HG03469 (cell line): Measurements from ENCODE around the gene MACROH2A1.

Experiments used
- ATAC-seq: cut with Tn5 transposase; IDR thresholded peaks from one replicate; pipeline ENCODE4 v1.9.1; 2021; ENCODE audit warnings: mild to moderate bottlenecking, moderate library complexity, moderate number of reproducible peaks; ENCODE audit not compliant: unreplicated experiment

Gene MACROH2A1

DNA sequence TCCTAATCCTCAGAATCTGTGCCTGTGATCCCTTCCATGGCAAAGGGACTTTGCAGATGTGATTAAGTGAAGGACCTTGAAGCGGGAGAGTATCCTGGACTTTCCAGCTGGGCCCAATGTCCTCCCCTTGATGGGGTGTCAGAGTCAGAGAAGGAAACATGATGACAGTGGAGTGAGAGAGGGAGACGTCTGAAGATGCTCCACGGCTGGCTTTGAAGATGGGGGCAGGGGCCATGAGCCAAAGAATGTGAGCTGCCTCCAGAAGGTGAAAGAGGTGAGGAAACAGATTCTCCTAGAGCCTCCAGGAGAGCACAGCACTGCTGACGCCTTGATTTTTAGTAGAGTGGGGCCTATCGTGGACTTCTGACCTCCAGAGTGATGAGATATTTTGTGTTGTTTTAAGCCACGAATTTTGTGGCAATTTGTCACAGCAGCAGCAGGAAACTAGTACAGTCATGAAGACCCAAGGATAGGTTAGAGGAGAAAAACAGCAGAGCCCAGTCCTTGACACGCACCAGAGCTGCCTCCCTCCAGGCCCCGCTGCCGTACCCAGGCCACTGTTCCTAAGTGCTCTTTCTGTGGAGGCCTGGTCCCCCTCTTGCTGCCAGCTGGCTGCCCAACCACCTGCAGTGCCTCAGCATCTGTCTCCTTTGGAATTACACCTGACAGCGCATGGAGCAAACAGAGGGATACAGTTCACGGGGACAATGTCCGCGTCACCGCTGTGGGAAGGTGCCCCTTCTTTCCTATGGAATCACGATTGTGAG lies 78.1 kb downstream of the MACROH2A1 start:
- ATAC-seq: no peak

DNA sequence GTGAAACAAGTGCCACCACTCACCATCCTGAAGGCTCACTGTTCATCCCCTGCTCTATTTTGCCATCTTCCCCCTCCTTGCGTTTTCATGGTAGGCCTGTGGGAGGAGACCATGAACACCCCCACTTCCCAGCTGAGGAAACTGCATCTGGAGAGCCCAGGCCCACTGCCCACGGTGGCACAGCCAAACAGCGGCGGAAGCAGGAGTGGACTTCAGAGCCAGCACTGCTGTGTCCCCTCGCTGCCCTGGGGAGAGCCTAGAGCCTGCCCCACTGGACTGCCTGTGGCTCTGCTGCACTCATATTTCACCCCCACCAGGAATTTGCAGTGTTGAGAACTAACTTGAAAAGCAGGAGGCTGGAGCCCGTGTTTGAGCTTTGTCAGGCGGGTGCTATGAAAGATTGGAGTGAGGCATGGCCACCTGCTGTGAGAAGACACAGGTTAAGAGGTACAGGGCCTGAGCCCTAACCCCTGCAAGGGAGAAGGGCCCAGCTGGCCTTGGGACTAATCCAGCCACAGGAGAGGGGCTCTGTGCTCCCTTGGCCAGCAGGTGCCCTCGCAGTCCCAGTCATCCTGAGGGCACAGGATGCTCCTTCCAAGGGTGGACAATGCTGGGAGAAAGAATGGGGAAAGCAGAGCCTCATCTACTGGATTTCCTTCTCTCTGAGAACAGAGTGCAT lies 79.0 kb downstream of the MACROH2A1 start:
- ATAC-seq: no peak

DNA sequence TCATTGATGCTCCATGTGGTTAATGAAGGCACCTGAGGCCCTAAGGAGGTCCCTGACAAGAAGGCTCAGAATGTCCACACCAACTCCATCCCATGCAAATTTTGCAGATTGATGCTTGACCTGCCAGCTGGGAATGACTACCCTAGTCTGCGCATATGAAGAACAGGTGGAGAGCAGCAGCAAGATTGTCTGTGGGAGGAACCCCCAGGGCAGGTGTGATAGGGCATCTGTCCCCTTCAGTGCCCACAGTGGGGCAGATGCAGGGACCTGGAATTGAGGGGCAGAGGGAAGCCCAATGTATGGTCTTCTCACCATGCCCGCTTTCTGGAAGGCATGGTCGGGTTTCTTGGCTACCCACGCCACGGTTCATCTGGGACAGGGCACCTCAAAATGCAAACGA lies 79.6 kb downstream of the MACROH2A1 start:
- ATAC-seq: no peak

DNA sequence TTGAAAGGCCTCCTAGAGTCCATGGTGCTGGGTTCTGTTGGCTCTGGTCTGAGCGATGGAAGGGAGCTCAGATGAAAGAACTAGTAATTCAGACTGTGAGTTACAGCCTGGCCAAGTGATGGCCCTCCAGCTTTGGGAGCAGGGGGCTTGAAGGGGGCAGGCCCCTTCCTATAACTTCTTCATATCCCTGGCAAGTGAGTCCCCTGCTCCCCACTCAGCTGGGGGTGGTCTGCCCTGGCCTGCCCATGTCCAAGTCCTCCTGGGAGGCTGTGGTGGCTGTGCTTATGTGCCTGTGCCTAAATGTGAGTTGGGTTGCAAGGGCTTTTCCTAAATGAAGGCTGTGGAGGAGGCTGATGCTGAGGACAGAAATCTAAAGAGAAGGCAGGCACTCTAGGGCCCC lies 80.1 kb downstream of the MACROH2A1 start:
- ATAC-seq: no peak

DNA sequence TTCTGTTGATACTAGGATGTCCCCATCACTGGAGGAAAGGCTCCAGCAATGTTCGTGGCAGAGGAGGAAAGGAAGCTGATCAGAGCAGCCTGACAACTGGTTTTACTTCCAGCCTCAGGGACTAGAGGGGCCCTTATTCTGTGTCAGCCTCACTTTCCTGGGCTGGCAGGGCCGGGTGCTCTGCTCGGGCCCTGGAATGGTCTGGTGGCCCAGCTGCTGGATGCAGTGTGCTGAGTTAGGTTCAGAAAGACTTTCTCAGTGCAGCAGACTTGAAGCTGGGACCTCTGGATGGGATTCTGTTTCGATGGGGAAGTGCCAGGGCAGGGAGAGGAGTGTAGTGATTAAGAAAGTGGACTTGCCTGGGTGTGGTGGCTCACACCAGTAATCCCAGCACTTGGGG lies 81.0 kb downstream of the MACROH2A1 start:
- ATAC-seq: no peak

DNA sequence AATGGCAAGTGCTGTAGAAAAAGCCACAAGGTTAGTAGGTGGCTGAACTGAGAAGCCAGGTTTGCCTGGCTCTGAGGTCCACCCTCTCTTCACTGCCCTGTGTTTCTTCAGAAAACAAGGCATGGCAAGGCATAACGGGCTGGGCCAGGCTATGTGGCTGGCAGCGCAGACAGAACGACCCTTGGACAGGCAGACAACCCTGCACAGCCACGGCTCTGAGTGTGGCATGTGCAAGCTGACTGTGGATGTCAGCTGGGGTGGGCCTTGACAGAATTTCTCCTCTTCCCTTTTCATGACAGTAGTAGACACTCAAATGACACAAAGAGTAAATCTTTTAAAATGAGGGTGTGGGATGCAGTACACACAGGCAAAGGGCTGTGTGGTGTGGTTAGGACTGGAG lies 81.7 kb downstream of the MACROH2A1 start:
- no peak for ATAC-seq

DNA sequence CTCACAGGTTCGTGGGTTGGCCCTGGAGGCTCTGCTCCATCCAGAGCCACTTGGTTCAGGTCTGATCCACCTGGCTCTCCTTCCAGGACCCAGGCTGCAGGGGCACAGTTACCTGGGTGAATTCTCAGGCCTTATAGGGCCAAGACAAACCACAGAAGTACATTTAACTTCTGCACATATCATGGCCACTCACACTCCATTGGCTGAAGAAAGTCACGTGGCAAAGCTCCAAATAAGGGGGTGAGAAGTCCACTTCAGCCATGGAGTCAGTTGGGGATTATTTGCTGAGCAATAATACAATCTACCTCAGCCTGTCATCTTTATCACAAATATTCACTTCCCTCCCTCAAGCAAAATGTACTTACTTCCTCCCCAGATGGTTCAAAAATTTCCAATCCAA lies 83.6 kb downstream of the MACROH2A1 start:
- ATAC-seq: no peak

DNA sequence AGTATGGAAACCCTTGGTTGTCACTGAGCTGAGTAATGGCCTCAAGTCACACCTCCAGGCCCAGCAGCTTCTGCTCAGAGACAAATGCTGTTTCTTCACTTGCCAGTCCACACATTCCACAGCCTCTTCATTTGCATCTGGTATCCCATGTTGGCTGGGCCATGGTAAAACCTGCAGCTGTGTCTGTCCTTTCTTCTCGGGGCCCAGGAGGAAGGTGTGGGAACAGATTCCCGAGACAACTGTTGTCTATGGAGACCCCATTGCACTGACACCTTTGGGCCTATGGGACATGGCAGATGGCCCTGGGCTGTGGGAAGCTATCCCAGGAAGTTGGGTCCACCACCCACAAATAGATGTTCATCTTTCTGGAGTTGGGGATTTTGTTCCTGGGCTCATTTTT lies 85.1 kb downstream of the MACROH2A1 start:
- ATAC-seq: no peak

DNA sequence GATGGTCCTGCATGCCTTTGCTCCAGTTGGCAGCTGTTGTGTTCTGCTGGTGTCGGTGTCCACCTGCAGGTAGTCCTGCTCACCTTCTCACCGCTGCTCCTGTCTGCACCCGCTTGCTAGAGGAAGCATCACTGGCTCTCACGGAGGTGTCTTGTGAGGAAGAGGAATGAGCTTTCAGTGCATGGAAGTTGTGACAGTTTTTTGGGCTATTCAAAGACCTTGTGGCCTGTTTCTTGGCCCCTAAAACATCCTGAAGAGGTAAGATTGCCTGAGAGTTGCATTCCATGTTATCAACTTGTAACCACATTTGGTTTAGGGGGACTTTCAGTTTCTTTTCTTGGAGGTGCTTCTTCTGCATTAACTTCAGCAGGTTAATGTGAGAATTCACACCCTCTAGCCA lies 85.6 kb downstream of the MACROH2A1 start:
- no peak for ATAC-seq

DNA sequence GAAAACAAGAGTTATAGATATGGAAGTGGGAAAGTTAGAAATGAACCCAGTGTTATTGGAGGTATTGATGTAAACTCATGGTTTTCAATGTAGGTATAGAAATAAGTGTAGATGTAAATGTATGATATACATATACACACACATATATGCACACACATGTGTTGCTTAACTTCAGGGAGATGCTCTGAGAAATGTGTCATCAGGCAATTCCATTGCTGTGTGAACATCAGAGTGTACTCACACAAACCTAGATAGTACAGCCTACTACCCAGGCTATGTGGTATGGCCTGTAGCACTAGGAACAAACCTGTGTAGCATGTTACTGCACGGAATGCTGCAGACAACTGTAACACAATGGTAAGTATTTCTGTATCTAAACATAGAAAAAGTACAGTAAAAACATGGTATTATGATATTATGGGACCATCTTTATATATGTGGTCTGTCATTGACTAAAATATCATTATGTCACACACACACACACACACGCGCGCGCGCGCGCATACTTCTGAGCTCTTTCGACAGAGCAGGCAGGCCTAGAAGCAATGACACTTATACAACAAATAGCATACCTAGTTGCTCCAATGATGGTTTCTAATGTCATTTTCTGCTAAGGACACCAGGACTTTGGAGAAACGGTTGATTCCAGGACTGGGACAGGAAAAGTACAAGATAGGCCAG lies 86.6 kb downstream of the MACROH2A1 start:
- ATAC-seq: no peak

DNA sequence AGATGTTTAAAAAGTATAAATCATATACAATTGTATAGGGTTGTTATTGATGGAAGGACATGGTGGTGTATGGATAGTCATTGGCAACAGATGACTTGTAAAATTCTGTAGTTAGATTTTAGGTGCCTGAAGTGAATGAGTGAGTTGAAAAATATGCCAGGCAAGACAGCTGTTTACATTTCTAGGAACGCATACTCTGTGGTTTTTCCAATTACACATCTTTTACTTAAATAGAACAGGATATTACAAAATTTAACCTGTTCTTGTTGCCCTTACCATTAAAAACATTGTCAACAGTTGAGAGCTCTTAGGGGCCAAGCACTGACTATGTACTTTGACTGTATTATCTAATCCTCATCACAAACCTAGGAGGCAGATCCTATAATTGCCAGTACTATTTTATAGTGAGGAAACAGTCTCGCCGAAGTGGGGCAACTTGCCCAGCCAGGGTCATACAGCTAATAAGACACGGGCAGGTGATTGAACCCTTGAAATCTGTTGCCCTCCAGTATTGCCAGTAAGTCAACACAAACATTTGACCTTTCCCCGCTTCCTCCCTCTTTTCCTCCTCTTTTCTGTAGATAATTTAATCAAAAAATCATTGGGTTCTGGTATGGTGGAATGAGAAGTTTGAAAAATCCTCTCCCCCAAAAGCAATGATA lies 88.6 kb downstream of the MACROH2A1 start:
- no peak for ATAC-seq

DNA sequence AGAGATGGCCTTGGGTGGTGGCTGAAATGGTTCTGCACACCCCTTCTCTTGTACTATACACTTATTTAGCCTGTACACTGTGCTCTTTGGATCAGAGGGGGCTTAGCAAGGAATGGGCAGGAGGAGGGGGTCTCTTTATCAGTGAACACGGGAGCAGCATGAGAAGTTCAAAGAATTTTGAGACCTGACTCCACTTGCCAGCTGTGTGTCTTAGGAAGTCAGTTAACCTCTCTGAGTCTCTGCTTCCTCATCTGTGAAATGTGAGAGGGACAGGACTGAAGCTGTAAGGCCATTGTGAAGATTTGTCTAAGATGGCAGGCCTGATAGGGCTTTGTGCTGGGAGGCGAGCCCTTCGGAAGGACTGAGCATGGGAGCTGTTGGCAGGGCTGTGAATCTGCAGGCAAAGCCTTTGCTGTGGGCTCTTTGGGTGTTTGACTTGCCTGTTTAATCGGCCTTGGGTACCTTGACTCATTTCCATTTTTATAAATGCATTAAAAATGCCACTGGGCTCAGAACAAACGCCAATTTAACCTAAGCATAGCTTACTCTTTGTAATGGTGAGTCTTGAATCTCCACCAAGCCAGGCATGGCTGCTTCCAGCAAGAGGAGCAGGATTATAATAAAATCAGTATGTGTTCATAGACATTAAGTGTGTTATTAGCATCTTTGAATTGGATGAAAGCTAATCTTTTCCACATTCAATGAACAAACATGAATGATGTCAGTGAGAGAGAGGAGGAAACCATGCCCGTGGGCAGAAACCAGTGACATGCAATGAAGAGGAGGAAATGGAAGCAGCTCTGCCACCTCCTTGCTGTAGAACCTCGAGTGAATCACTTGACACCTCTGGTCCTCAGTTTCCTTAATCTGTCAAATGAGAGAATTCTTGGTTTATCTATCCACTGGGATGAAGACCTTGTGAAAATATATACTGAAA lies 89.4 kb downstream of the MACROH2A1 start:
- no peak for ATAC-seq

DNA sequence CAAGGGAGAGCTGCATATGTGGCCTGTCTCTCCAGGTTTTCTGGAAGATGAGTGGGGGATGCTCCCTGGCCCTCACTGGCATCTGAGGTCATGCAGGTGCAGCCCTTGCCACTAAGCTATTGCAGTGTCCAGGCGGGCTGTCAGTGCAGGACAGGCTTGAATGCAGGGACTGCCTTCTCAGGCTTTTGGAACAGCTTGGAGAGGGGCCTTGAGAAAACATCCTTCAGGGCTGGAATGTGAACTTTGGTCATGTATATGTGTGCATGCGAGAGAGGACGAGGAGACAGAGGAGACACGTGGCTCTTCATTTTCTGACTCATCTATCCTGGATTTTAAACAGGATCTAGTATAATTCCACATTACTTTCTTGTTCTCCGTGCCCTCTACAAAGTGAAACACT lies 90.3 kb downstream of the MACROH2A1 start:
- ATAC-seq: no peak

DNA sequence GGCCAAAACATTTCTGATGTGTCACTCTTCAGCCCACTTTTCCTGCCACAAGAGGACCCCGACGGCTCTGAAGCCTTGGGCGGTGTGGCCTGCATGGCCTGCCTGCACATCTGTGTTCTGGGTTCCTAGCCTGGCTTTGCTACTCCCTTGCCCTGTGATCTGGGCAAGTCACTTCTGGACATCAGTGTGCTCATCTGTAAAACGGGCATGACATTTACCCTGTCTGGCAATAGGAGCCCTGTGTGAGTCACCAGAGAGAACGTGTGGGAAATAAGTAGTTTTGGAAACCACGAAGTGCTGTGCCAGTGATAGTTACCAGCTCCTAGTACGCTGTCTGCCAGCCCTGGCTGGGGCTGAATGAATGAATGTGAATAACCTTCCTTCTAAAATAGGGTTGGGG lies 90.8 kb downstream of the MACROH2A1 start:
- no peak for ATAC-seq

DNA sequence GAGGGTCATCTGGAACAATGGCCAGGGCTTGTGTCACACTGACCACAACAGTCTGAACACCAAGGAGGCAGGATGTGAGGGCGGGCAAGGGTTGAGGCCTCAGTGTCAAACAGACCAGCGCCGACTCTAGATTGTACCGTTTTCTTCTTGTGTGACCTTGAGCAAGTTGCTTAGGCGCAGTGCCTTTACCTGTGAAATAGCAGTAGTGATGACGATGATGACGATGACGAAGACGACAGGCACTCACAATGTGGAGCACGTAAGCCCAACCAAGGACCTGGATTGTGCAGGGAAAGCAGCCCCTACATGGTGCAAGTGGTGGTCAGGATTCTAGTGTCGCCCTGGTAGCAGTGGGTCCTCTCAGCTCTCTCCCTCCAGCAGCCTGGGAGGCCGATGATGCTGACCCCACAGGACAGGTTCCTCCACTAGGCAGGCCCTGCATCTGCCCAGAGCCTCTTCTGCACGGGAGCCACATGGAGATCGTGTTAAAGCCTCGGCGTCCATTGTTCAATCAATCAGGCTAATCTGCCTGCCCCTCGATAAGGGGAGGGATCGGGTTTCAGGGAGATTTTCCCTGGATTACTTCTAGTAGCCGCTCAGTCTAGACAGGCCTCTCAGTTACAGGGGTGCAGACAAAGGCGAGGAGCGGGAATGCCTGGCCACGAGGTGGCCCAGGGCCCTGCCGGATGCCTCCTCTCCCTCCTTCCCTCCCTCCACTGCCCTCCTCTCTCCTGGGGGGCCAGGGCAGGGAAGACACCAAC lies 91.7 kb downstream of the MACROH2A1 start:
- no peak for ATAC-seq

DNA sequence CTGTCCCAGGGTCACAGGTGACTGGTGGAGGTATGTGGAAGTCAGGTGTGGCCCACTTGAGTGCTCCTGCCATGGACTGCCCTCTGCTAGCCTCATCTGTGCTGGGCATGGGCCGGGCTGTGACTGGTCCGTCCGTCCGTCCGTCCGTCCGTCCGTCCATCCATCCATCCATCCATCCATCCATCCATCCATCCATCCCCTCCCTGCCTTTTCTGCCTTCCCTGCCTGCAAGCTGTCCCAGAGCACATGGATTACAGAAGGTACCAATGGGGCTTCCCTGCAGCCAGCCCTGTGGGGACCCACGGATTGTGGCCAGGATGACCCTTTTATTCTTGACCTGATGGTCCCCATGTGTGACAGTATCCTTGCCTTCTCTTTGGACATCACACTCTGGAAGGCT lies 92.5 kb downstream of the MACROH2A1 start:
- ATAC-seq: no peak

DNA sequence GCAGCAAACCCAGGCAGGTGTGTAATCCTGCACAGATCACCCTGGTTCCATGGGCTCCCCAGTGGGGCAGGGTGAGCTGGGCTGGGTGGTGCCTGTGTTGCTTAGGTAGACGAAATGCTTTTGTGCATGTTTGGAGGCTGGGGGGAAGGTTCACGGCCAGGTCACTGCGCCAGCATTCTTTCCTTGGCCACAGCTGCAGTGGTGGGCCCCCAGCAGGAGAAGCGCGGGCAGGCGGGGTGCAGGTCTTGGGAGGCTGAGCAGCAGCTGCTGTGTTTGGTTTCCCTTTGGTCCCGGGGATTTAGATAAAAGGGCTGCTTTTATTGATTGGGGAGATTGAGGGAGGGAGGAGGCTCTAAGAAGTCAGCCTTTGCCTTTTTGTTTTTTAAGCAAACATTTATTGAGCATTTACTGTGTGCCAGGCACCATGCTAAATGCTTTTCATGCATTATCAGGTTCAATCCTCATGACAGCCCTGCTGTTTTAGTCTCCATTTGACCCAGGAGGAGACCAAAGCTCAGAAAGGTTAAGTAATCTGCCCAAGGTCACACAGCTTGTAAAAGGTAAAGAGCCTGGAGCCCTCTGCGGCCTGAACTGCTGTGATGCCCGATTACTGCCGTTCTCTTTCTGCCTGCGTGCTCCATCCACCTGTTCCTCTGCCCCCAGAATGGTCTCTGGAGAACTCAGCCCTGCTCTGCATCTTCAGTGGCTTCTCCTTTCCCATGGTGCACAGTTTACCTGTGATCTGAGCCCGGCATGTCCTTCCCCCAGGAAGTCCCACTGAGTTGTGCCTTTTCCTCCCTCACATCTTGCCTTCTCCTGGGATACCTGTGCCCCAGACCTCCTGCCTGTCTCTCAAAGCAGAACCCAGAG lies 94.4 kb downstream of the MACROH2A1 start:
- ATAC-seq: no peak

DNA sequence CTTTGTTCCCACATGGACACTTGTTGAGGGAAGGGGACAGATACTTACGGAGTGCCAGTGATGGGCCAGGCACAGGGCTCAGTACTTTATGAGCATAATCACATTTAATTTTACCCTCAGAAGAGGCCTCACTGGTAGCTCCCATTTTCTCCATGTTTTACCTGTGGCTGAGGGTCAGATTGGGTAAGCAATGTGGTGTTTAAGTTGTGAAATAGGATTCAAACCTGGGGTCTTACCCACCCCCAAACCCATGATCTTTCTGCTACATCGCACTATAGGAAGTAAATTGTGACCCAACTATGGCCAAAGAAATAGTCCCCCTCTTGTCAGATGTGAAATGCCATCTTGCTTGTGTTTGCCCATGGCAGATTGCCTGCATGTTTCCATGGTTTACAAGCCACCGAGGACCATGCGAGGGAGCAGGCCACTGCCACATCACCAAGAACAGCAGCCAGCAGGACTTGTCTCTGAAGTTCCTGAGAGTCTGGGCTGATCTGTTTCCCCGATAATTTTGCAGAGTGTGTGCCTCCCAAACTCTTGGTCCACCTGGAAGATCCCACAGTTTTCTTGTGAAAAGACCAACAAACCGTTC lies 95.4 kb downstream of the MACROH2A1 start:
- ATAC-seq: no peak
